ENCODE measurements around the gene HLA-DRB5.
"Not testable (repeated sequence)": the region's sequence is repeated elsewhere in the genome, so short reads cannot be mapped to it uniquely, and the experiment has no call there.

HLA-DRB5 gene

DNA sequence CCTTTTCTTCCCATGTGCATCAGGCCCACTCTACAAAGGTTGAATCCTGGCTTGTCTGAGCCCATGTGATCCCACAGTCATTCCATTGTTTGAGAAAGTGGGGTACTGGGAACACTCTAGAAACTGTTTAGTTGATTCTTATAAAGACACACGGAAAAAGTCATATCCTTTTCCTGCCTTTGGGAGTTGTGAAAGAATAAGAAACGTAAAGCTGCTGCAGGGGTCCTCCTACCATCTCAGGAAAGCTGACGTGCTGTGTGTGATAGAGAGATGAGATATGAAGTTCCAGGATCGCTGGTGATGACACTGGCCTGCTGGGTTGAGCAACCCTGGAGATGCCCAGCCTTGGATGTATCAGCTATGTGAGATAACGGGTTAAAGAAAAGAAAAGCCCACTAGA is 21.3 kb upstream of the HLA-DRB5 start:
- Histone ChIP-seq H3K36me3 (ENCODE audit: insufficient read depth, low read length) (no peaks in the 10 kb centered on the region), H3K27me3 (ENCODE audit: insufficient read depth, low read length) (no peaks in the 10 kb centered on the region), H3F3A (ENCODE audit: insufficient read depth, low read length) (no peaks in the 10 kb centered on the region), H4K20me1 (ENCODE audit: insufficient read depth, low read length) (no peaks in the 10 kb centered on the region), H2AFZ (ENCODE audit: low read length) (no peak overlapping the region), H3K27ac (ENCODE audit: low read depth, low read length, poor library complexity, severe bottlenecking) (no peak overlapping the region), H3K4me2 (ENCODE audit: low read length) (no peak overlapping the region), H3K79me2 (ENCODE audit: insufficient read depth, low read length) (no peaks in the 10 kb centered on the region), H3K9me2 (ENCODE audit: low read depth, low read length) (no peaks in the 10 kb centered on the region), H3K4me3 (ENCODE audit: low read depth, low read length, poor library complexity, severe bottlenecking) (no peak overlapping the region), H3K9ac (ENCODE audit: low read length) (no peak overlapping the region), H3K4me1 (ENCODE audit: insufficient read depth, low read length, severe bottlenecking) (no peaks in the 10 kb centered on the region), H3K9me3 (ENCODE audit: low read length) (no peaks in the 10 kb centered on the region)
- no peak for TF ChIP-seq EZH2 (IDR thresholded peaks at IDR 0.05; ENCODE audit: borderline replicate concordance, low read length)
- TF ChIP-seq, protein P1, sequence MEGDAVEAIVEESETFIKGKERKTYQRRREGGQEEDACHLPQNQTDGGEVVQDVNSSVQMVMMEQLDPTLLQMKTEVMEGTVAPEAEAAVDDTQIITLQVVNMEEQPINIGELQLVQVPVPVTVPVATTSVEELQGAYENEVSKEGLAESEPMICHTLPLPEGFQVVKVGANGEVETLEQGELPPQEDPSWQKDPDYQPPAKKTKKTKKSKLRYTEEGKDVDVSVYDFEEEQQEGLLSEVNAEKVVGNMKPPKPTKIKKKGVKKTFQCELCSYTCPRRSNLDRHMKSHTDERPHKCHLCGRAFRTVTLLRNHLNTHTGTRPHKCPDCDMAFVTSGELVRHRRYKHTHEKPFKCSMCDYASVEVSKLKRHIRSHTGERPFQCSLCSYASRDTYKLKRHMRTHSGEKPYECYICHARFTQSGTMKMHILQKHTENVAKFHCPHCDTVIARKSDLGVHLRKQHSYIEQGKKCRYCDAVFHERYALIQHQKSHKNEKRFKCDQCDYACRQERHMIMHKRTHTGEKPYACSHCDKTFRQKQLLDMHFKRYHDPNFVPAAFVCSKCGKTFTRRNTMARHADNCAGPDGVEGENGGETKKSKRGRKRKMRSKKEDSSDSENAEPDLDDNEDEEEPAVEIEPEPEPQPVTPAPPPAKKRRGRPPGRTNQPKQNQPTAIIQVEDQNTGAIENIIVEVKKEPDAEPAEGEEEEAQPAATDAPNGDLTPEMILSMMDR (IDR thresholded peaks at IDR 0.05; ENCODE audit: low read length), result no peak

DNA sequence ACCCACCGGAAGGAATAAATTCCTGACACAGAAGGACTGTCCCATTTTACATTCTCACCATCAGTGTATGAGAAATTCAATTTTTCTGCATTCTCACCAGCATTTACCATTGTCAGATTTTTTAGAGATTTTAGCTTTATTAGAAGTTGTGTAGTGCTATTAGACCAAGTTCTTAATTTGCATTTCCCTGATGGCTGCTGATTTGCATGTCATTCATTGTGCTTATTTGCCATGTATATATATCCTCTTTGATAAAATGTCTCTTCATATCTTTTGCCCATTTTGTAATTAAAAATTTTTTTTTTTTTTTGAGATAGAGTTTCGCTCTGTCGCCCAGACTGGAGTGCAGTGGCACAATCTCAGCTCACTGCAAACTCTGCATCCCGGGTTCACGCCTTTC is 9.8 kb upstream of the HLA-DRB5 start:
- no peaks in the 10 kb centered on the region for H4K20me1 ChIP-seq (ENCODE audit: insufficient read depth, low read length)
- H3K9me2 ChIP-seq (ENCODE audit: low read depth, low read length), result no peaks in the 10 kb centered on the region
- H3K4me3 ChIP-seq (ENCODE audit: low read depth, low read length, poor library complexity, severe bottlenecking), result no peak overlapping the region
- no peak overlapping the region for H3K4me2 ChIP-seq (ENCODE audit: low read length)
- TF ChIP-seq, protein P1 (IDR thresholded peaks at IDR 0.05; ENCODE audit: low read length), result no peak
- TF ChIP-seq EZH2 (IDR thresholded peaks at IDR 0.05; ENCODE audit: borderline replicate concordance, low read length), result no peak
- H3K4me1 ChIP-seq (ENCODE audit: insufficient read depth, low read length, severe bottlenecking), result no peaks in the 10 kb centered on the region
- no peak overlapping the region for H3K27ac ChIP-seq (ENCODE audit: low read depth, low read length, poor library complexity, severe bottlenecking)
- no peaks in the 10 kb centered on the region for H3K79me2 ChIP-seq (ENCODE audit: insufficient read depth, low read length)
- H3F3A ChIP-seq (ENCODE audit: insufficient read depth, low read length), result no peaks in the 10 kb centered on the region
- H3K9ac ChIP-seq (ENCODE audit: low read length), result no peak overlapping the region
- H2AFZ ChIP-seq (ENCODE audit: low read length), result no peak overlapping the region
- H3K9me3 ChIP-seq (ENCODE audit: low read length), result no peaks in the 10 kb centered on the region
- no peaks in the 10 kb centered on the region for H3K27me3 ChIP-seq (ENCODE audit: insufficient read depth, low read length)
- H3K36me3 ChIP-seq (ENCODE audit: insufficient read depth, low read length), result no peaks in the 10 kb centered on the region

DNA sequence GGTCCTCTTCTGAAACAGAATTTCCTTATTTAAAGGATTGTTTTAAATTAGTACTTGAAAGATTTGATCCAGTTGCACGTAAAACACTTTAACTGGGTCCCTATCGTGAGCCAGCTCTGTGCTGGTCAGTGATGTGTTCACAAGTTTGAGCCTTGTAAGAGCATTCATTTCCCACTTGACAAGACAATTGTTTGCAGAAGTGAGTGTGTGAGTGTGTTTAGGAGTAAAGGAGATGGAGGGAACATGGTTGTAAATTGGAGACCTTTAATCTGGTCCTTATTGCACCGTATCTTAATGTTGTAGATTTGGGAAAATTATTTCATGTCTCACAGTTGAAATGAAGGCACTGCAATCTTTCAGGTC is 325 bp upstream of the HLA-DRB5 start:
- not testable (repeated sequence) for H3K79me2 ChIP-seq (ENCODE audit: insufficient read depth, low read length); H3F3A ChIP-seq (ENCODE audit: insufficient read depth, low read length); H3K4me2 ChIP-seq (ENCODE audit: low read length); H2AFZ ChIP-seq (ENCODE audit: low read length); H3K36me3 ChIP-seq (ENCODE audit: insufficient read depth, low read length); H4K20me1 ChIP-seq (ENCODE audit: insufficient read depth, low read length); H3K9me2 ChIP-seq (ENCODE audit: low read depth, low read length); H3K9ac ChIP-seq (ENCODE audit: low read length); H3K4me1 ChIP-seq (ENCODE audit: insufficient read depth, low read length, severe bottlenecking); H3K4me3 ChIP-seq (ENCODE audit: low read depth, low read length, poor library complexity, severe bottlenecking); H3K9me3 ChIP-seq (ENCODE audit: low read length); H3K27ac ChIP-seq (ENCODE audit: low read depth, low read length, poor library complexity, severe bottlenecking); H3K27me3 ChIP-seq (ENCODE audit: insufficient read depth, low read length)

DNA sequence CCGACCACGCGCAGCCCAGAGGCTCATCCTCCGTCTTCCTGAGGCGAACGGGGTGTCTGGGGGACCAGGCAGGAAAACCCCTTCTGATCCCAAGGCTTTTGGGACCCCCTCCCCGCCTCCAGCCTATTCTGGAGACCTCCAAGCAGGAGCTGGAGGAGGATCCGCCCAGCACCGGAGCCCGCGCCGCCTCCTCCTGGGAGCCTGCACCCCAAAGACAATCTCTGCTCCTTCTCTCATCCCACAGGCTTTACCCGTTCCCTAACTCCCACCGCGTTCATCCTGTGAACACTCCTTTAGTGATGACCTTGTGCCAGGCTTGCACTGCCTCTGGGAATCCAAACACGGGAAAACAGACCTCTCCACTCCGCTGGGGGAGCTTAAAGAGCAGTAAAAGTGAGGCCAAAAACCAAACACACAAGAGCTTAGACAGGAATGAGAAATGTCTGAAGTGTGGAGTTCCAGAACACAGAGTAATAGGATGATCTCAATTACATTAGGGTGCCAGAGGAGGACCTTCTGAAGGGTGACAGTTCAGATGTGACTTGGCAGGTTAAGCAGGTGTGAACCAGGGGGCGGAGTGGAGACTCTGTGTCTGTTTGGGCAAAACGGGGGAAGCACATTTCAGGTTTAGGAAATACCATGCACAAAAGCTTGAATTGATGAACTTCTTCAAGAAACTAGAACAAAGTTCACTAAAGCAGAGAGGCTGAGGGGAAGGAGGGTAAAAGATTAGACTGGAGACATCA is 7.6 kb downstream of the HLA-DRB5 start:
- Histone ChIP-seq H3K9me3 (ENCODE audit: low read length) (no peaks in the 10 kb centered on the region), H3K27ac (ENCODE audit: low read depth, low read length, poor library complexity, severe bottlenecking) (no peak overlapping the region), H3K36me3 (ENCODE audit: insufficient read depth, low read length) (no peaks in the 10 kb centered on the region), H4K20me1 (ENCODE audit: insufficient read depth, low read length) (no peaks in the 10 kb centered on the region), H3K9me2 (ENCODE audit: low read depth, low read length) (no peaks in the 10 kb centered on the region), H3K4me1 (ENCODE audit: insufficient read depth, low read length, severe bottlenecking) (no peaks in the 10 kb centered on the region), H2AFZ (ENCODE audit: low read length) (no peak overlapping the region), H3K4me2 (ENCODE audit: low read length) (no peak overlapping the region), H3K4me3 (ENCODE audit: low read depth, low read length, poor library complexity, severe bottlenecking) (no peak overlapping the region), H3F3A (ENCODE audit: insufficient read depth, low read length) (no peaks in the 10 kb centered on the region), H3K27me3 (ENCODE audit: insufficient read depth, low read length) (no peaks in the 10 kb centered on the region), H3K79me2 (ENCODE audit: insufficient read depth, low read length) (no peaks in the 10 kb centered on the region), H3K9ac (ENCODE audit: low read length) (no peak overlapping the region)
- no peak for TF ChIP-seq EZH2 (IDR thresholded peaks at IDR 0.05; ENCODE audit: borderline replicate concordance, low read length)
- TF ChIP-seq, protein P1 (IDR thresholded peaks at IDR 0.05; ENCODE audit: low read length), result no peak
